A549 (cell line): ENCODE measurements around the gene MIER1.

Source experiments
- BHLHE40 ChIP-seq: IDR thresholded peaks from 2 replicates; pipeline ENCODE4 v1.6.1; 2012; ENCODE audit warnings: low read depth, low read length, inconsistent platforms
- CTCF ChIP-seq: fragments of >200 bp; sonication (Bioruptor Twin); formaldehyde crosslinking; IDR thresholded peaks from 3 replicates; pipeline ENCODE4 v1.5.1; 2016
- E2F6 ChIP-seq: IDR thresholded peaks from 2 replicates; pipeline ENCODE4 v1.6.1; 2012; ENCODE audit warnings: low read depth, borderline replicate concordance
- EP300 ChIP-seq, 2 experiments: fragments of >200 bp; sonication (Bioruptor Twin); formaldehyde crosslinking; IDR thresholded peaks; 2 replicates in 1 of 2; 3 replicates in 1 of 2; pipeline ENCODE4 v1.6.1; 2016 to 2017
- ESRRA ChIP-seq: fragments of 150-350 bp; IDR thresholded peaks from 2 replicates; pipeline ENCODE4 v1.6.1; 2014; ENCODE audit warnings: mild to moderate bottlenecking, low read length, borderline replicate concordance
- JUNB ChIP-seq: fragments of >200 bp; sonication (Bioruptor Twin); formaldehyde crosslinking; IDR thresholded peaks from 2 replicates; pipeline ENCODE4 v1.6.1; 2016
- POLR2A ChIP-seq: IDR thresholded peaks from 2 replicates; pipeline ENCODE4 v1.6.1; 2012; ENCODE audit warnings: mild to moderate bottlenecking, low read length
- POLR2AphosphoS2 ChIP-seq: conservative IDR thresholded peaks from 2 replicates; pipeline ENCODE4 v1.6.1; 2012; ENCODE audit warnings: low read length, improper control_type of control experiment, inconsistent platforms
- TFCP2L1 ChIP-seq: fragments of 250-450 bp; sonication (Bioruptor Pico); IDR thresholded peaks from 2 replicates; pipeline ENCODE4 v1.5.0; 2021; ENCODE audit warnings: mild to moderate bottlenecking
- TF ChIP-seq, protein P1 (sequence below): fragments of 150-350 bp; IDR thresholded peaks from 2 replicates; pipeline ENCODE4 v1.6.1; 2014; ENCODE audit warnings: low read depth, mild to moderate bottlenecking, low read length
- TF ChIP-seq, protein P2 (sequence below): fragments of 450-650 bp; IDR thresholded peaks from 2 replicates; pipeline ENCODE4 v1.6.1; 2014; ENCODE audit warnings: antibody characterized with exemption

- TF ChIP-seq CTCF (no peak), POLR2AphosphoS2 (no peak), E2F6 (no peak), BHLHE40 (no peak), JUNB (no peak), POLR2A (no peak), TFCP2L1 (CRISPR knock-in tag) (no peak), ESRRA (no peak), EP300 (IDR thresholded peaks at IDR 0.05) (no peak)
- TF ChIP-seq, protein P1, sequence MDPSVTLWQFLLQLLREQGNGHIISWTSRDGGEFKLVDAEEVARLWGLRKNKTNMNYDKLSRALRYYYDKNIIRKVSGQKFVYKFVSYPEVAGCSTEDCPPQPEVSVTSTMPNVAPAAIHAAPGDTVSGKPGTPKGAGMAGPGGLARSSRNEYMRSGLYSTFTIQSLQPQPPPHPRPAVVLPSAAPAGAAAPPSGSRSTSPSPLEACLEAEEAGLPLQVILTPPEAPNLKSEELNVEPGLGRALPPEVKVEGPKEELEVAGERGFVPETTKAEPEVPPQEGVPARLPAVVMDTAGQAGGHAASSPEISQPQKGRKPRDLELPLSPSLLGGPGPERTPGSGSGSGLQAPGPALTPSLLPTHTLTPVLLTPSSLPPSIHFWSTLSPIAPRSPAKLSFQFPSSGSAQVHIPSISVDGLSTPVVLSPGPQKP, result no peak
- TF ChIP-seq, protein P2, sequence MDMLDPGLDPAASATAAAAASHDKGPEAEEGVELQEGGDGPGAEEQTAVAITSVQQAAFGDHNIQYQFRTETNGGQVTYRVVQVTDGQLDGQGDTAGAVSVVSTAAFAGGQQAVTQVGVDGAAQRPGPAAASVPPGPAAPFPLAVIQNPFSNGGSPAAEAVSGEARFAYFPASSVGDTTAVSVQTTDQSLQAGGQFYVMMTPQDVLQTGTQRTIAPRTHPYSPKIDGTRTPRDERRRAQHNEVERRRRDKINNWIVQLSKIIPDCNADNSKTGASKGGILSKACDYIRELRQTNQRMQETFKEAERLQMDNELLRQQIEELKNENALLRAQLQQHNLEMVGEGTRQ, result no peak
These were observed 5.0 kb upstream of the MIER1 start for GRCh38 chr1:66919828-66920227.
